Cardiac muscle cell (in vitro differentiated cells and primary cell): ENCODE results near the gene ALG9. TPM values are rescaled to one million over a fixed set of nuclear protein-coding genes. Genes with fewer than 3 reads are reported as not detected.
A peak's percentile ranks its signal among the peaks of the same experiment; 100 is the strongest.

Experiments
- DNase-seq, 2 donors: peaks; one replicate each; pipeline versions ENCODE4 v3.0.0 to v3.0.0-alpha.2; 2010 to 2017; ENCODE audit warnings: low read depth in 1 of 2, low spot score in 1 of 2
- H3K27ac ChIP-seq: fragments of 200-600 bp; sonication (generic); 2 replicates; pipeline ENCODE4 v1.5.1; 2016
- H3K27me3 ChIP-seq: fragments of 200-600 bp; sonication (generic); 2 replicates; pipeline ENCODE4 v1.6.0; 2016; ENCODE audit warnings: control low read depth
- H3K36me3 ChIP-seq: fragments of 200-600 bp; sonication (generic); 2 replicates; pipeline ENCODE4 v1.5.1; 2016; ENCODE audit warnings: control low read depth
- H3K4me1 ChIP-seq: fragments of 200-600 bp; sonication (generic); 2 replicates; pipeline ENCODE4 v1.8.1; 2017; ENCODE audit warnings: low read depth, mild to moderate bottlenecking, mixed run types
- H3K4me3 ChIP-seq: fragments of 200-600 bp; sonication (generic); 2 replicates; pipeline ENCODE4 v1.5.1; 2016; ENCODE audit warnings: mild to moderate bottlenecking
- H3K9me3 ChIP-seq: fragments of 200-600 bp; sonication (generic); 2 replicates; pipeline ENCODE4 v1.5.1; 2017; ENCODE audit warnings: low read depth, mild to moderate bottlenecking, control low read depth
- polyA plus RNA-seq: library from polyadenylated mRNA; unstranded; fragments of >200 nt; fragmentation: Nextera tagmentation; extraction: Ambion mirVana; gene quantifications from 2 replicates; pipeline ENCODE4 v1.2.1, GENCODE V29; 2016
- total RNA-seq: library from RNA; depleted of rRNA; stranded (reverse); fragments of >200 nt; gene quantifications from 2 replicates; pipeline ENCODE4 v1.2.3, GENCODE V29; 2016
- TF ChIP-seq, protein P1 (sequence below): IDR thresholded peaks from 2 replicates; pipeline ENCODE4 v1.5.1; 2012; ENCODE audit warnings: low read depth, mild to moderate bottlenecking, low read length

Gene ALG9, protein sequence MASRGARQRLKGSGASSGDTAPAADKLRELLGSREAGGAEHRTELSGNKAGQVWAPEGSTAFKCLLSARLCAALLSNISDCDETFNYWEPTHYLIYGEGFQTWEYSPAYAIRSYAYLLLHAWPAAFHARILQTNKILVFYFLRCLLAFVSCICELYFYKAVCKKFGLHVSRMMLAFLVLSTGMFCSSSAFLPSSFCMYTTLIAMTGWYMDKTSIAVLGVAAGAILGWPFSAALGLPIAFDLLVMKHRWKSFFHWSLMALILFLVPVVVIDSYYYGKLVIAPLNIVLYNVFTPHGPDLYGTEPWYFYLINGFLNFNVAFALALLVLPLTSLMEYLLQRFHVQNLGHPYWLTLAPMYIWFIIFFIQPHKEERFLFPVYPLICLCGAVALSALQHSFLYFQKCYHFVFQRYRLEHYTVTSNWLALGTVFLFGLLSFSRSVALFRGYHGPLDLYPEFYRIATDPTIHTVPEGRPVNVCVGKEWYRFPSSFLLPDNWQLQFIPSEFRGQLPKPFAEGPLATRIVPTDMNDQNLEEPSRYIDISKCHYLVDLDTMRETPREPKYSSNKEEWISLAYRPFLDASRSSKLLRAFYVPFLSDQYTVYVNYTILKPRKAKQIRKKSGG
- total RNA-seq (35.3 and 49.9 TPM in 2 replicates), polyA plus RNA-seq (32.8 and 46.1 TPM in 2 replicates)

DNA sequence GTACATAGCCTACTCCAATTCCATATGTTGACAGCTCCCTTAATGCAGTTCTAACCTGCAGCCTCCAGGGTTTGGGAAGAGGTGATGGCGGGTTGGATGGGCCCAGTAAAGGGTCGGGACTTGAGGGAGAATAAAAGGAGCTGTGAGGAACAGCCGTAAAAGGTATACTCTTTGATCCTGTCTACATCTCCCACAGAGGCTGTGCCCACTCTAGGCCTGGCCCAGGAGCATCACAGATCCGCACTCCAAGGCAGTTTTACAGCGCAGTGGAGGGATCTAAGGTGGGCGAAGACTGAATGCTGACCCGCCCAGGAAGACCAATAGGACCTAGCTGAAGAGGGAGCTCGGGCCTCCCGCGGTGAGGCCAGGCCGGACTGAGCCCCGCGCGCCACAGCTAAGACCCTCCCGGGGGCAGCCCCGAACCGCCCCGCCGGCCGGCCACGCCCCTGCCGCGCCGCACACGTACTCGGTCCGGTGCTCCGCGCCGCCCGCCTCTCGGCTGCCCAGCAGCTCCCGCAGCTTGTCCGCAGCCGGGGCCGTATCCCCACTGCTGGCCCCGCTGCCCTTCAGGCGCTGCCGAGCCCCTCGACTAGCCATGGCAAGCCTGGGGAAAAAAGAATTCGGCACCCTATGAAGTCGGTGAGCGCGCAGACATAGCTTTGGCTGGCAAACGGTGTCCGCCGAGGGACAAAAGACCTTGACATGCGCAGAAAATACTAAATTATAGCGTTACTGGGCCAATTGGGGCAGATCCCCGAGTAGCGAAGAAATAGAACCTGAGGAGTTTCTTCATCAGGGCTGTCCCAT lies at the start of gene ALG9:
TSS of gene ALG9 (minus strand) at position 696 of the 807 bp plus-strand sequence. CDS start at position 597, 99 bp downstream.
- peak within 1 kb of the TSS; percentile 80 for H3K4me3 ChIP-seq
- H3K27me3 ChIP-seq, result no peaks in the 10 kb centered on the region
- peak; percentile 82 to 89 for DNase-seq
- TF ChIP-seq, protein P1, sequence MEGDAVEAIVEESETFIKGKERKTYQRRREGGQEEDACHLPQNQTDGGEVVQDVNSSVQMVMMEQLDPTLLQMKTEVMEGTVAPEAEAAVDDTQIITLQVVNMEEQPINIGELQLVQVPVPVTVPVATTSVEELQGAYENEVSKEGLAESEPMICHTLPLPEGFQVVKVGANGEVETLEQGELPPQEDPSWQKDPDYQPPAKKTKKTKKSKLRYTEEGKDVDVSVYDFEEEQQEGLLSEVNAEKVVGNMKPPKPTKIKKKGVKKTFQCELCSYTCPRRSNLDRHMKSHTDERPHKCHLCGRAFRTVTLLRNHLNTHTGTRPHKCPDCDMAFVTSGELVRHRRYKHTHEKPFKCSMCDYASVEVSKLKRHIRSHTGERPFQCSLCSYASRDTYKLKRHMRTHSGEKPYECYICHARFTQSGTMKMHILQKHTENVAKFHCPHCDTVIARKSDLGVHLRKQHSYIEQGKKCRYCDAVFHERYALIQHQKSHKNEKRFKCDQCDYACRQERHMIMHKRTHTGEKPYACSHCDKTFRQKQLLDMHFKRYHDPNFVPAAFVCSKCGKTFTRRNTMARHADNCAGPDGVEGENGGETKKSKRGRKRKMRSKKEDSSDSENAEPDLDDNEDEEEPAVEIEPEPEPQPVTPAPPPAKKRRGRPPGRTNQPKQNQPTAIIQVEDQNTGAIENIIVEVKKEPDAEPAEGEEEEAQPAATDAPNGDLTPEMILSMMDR, result peak; percentile 42
- H3K9me3 ChIP-seq, result no peaks in the 10 kb centered on the region
- peaks cover 25% of the 10 kb centered on the region for H3K36me3 ChIP-seq
- H3K4me1 ChIP-seq, result peaks cover 5% of the 10 kb centered on the region
- H3K27ac ChIP-seq, result peak within 1 kb of the TSS; percentile 90

DNA sequence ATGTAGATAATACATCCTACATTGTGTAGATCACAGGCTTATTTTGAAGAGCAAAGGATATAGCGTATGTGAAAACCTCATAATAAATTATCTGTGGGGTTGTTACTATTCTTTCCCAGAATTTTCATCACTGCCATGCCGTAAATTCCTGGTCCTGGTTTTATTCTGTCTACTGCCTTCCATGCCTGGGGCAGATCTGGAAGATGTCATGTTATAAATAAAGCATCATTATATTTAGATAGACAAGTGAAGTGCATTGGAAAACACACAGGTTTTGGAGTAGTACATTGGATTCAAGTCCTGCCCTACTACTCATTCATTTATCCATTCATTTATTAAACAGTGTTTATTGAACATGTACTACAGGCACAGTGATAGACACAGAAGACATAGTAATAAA lies 49.5 kb upstream of the ALG9 start:
- TF ChIP-seq, protein P1, result no peak
- Histone ChIP-seq H3K27ac (no peak overlapping the region), H3K9me3 (no peaks in the 10 kb centered on the region), H3K36me3 (no peaks in the 10 kb centered on the region), H3K27me3 (no peaks in the 10 kb centered on the region), H3K4me3 (no peak overlapping the region), H3K4me1 (peaks cover 28% of the 10 kb centered on the region)
- DNase-seq, result no peak

DNA sequence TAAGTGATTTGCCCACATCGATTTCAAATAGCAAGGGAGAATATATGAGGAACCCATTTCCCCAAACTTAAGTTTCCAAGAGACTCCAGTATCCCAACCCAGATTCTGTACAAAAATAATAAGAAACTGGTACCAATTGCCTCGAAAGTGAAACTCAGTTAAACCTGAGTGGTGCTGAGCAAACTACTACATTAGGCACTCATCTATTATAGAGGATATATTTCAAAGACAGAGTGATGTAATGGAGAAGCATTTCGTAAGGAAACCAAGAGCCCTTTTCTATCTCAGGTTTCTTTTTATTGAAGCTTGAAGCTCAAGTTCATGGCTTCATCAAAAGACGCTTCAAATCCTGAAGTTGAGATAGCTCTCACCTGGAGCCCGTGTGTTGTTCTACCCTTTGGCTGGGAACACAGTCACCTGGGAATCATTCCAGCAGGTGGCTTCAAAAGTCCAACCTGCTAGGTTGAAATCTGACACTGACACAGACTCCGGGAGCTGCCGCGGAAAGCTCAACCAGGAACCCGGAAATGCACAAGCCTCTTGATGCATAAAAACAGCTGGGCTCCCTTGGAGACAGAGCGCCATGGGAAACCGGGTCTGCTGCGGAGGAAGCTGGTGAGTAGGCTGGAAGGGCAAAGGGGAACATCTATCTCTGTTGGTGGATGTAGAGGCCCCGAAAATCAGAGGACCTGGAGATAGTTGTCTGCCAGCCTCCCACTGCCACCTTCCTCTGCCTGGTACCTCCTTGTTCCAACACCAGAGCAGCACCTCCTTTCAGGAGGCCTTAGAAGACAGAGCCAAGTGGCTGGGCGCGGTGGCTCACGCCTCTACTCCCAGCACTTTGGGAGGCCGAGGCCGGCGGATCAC lies 47.2 kb upstream of the ALG9 start, which contains the start of gene C11orf52:
TSS of gene C11orf52 (plus strand) at position 524 of the 867 bp plus-strand sequence. CDS start at position 584, 60 bp downstream.
- H3K9me3 ChIP-seq, result no peaks in the 10 kb centered on the region
- peak within 1 kb of the TSS; percentile 46 for H3K27ac ChIP-seq
- peaks cover 24% of the 10 kb centered on the region for H3K4me1 ChIP-seq
- TF ChIP-seq, protein P1, result no peak
- peak; percentile 60 to 73 for DNase-seq
- no peak within 1 kb of the TSS for H3K4me3 ChIP-seq
- no peaks in the 10 kb centered on the region for H3K27me3 ChIP-seq
- no peaks in the 10 kb centered on the region for H3K36me3 ChIP-seq

DNA sequence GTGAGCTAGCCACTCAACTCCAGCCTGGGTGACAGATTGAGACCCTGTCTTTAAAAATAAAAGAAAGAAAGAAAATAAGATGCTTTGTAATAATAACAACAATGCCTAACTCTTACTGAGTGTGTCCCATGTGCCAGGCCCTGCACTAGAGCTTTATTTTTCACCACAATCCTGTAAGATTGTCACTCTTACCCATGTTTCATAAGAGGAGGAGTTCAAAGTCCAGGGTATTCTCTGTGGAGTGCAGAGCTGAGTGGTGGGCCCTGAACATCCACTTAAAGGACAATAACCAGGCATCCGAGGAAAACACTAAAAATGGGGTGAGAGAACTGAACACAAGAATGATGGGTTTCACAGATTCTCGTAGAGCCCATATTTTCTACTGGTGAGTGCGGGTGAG lies 46.4 kb upstream of the ALG9 start:
- Histone ChIP-seq H3K4me1 (peaks cover 18% of the 10 kb centered on the region), H3K27ac (no peak overlapping the region), H3K27me3 (no peaks in the 10 kb centered on the region), H3K36me3 (no peaks in the 10 kb centered on the region), H3K4me3 (no peak overlapping the region), H3K9me3 (no peaks in the 10 kb centered on the region)
- no peak for DNase-seq
- TF ChIP-seq, protein P1, result no peak
